ENCODE data around the gene SPAG9. TPM values are rescaled to one million over a fixed set of nuclear protein-coding genes. Genes with fewer than 3 reads are reported as not detected.
"Not testable (repeated sequence)": the region's sequence is repeated elsewhere in the genome, so short reads cannot be mapped to it uniquely, and the experiment has no call there.

The SPAG9 gene
- total RNA-seq, 2 experiments from 2014 or later: 48.0 to 88.2 TPM

DNA sequence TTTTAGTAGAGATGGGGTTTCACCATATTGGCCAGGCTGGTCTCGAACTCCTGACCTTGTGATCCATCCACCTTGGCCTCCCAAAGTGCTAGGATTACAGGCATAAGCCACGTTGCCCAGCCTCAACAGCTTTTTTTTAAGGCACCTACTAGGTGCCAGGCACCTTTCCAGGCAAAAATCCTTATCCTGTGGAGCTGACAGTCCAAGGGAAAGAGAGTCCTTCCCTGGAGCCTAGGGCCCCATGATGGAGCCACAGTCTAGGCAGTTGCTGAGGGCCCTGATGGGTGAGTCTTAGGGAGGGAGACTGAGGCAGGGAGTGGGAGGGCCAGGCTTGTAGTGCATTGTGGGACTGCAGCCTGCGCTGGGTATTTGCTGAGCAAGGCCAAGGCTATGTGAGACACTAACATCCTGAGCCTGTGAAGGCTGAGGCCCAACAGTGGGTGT is 174.9 kb downstream of the SPAG9 start:
- ChIA-PET POLR2A (interaction anchor here (2.5 kb wide), 1 partner anchor 79 kb away, joined by 16 read pairs; the partner anchor contains the start of gene TOB1), CTCF (interaction anchor here (0.6 to 2.3 kb wide), 4 partner anchors 10 to 829 kb away, joined by 3 to 12 read pairs (median 9); no protein-coding TSS in a partner anchor)
- Mint-ChIP-seq H3K4me1 (peaks cover 32% of the 10 kb centered on the region), H3K4me3 (no peak overlapping the region), H3K9me3 (ENCODE audit: low read depth) (no peaks in the 10 kb centered on the region), H3K27ac (no peak overlapping the region), H3K27me3 (no peaks in the 10 kb centered on the region), H3K36me3 (ENCODE audit: low read depth) (no peaks in the 10 kb centered on the region)
- no peak for ATAC-seq
- DNase-seq: no peak
- intact Hi-C loops (cut with DNase I, micrococcal nuclease): loop anchor here (2.0 to 10.0 kb wide), 5 partner anchors 27 to 401 kb away; partner anchors contain the start of genes SPATA20 (in 1 of the 2) and TOB1 (in 1 of the 2)

DNA sequence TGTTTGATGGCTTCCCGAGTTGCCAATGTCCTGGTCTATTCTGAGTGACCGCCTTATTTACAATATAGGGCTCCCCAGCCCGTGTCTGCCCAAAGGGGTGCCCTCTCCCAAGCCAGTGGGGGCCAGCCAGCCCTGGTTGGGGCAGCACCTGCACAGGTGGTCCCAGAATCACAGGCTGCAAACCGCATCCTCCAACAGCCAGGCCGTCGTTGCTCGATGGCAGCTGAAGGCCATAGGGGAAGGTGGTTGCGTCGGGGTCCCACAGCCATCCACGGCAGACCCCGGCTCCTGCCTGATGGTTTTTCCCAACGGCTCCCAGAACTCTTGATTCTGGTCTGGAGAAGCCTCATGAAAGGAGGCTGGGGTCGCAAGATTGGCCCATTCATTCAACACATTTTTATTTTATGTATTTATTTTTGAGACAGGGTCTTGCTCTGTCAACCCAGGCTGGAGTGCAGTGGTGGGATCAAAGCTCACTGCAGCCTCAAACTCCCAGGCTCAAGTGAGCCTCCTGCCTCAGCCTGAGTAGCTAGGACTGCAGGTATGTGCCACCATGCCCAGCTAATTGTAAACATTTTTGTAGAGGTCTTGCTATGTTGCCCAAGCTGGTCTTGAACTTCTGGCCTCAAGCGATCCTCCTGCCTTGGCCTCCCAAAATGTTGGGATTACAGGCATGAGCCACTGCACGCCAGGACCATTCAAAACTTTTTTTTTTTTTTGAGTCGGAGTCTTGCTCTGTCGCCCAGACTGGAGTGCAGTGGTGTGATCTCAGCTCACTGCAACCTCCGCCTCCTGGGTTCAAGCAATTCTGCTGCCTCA is 175.6 kb downstream of the SPAG9 start:
- POLR2A ChIA-PET: interaction anchor here (1.3 to 2.5 kb wide), 2 partner anchors 12 to 79 kb away, joined by 3 to 16 read pairs; partner anchors contain the start of gene TOB1
- no peaks in the 10 kb centered on the region for H3K9me3 Mint-ChIP-seq (ENCODE audit: low read depth)
- peaks cover 28% of the 10 kb centered on the region for H3K4me1 Mint-ChIP-seq
- peak overlapping the region; percentile 71 for H3K4me3 Mint-ChIP-seq
- H3K36me3 Mint-ChIP-seq (ENCODE audit: low read depth): no peaks in the 10 kb centered on the region
- no peaks in the 10 kb centered on the region for H3K27me3 Mint-ChIP-seq
- intact Hi-C loops (cut with DNase I, micrococcal nuclease): loop anchor here (1.0 to 10.0 kb wide), 6 partner anchors 26 to 400 kb away; partner anchors contain the start of genes TOB1 (in 2 of the 2) and SPATA20 (in 1 of the 2)
- ATAC-seq (no peak), DNase-seq (no peak)
- CTCF ChIA-PET: interaction anchor here (0.6 to 2.3 kb wide), 9 partner anchors 10 to 829 kb away, joined by 3 to 12 read pairs (median 4); partner anchors contain the start of gene ACSF2
- peak overlapping the region; percentile 55 for H3K27ac Mint-ChIP-seq

DNA sequence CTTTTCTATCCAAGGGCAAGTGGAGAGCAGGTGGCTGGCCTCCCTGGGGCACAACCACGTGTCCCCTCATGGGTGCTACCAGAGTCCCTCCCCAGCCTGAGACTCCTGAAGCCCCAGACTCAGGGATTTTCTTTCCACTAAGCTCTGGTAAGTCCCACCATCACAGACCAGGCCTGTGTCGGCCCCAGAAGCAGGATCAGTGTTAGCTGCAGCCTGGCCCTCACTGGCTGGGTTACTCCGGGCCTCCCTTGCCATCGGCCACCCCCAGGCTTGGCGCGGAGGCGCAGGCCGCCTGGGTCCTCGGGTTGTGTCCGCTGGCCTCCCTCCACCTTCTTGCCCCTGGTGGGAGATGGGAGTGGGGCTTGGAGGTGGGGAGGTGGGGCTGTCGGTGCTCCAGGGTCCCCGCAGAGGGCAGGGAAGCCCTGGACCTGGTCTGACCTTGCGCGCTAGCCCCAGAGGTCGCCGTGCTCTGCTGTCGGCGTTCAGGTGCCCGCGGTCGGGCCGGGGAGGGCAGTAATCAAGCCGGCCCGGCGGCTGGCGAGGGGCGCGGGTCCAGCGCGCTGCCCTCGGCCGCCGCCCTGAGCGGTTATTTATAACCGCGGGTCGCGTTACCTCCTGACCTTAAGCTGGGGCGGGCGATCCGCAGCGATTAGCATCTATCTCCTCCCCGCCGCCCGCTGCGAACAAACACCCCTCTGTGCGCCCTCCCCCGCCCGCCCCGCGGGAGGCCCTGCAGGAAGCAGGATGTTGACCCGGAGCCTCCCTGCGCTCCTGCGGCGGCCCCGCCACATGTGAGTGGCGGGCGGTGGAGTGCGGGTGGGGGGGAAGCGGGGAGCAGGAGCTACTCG is 176.4 kb downstream of the SPAG9 start:
- ChIA-PET POLR2A (interaction anchor here (0.7 to 2.5 kb wide), 3 partner anchors 13 to 228 kb away, joined by 3 to 16 read pairs (median 3); partner anchors contain the start of gene TOB1), CTCF (interaction anchor here (0.6 to 2.3 kb wide), 10 partner anchors 9 to 547 kb away, joined by 3 to 12 read pairs (median 4); partner anchors contain the start of gene ACSF2)
- DNase-seq (peak; percentile 88), ATAC-seq (peak; percentile 89)
- Mint-ChIP-seq H3K9me3 (ENCODE audit: low read depth) (no peaks in the 10 kb centered on the region), H3K27ac (peak overlapping the region; percentile 81), H3K36me3 (ENCODE audit: low read depth) (no peaks in the 10 kb centered on the region), H3K27me3 (no peaks in the 10 kb centered on the region), H3K4me1 (peaks cover 23% of the 10 kb centered on the region), H3K4me3 (peak overlapping the region; percentile 71)
- intact Hi-C loops (cut with DNase I, micrococcal nuclease): loop anchor here (1.0 to 10.0 kb wide), 5 partner anchors 25 to 399 kb away; partner anchors contain the start of genes TOB1 (in 2 of the 2) and SPATA20 (in 1 of the 2)

DNA sequence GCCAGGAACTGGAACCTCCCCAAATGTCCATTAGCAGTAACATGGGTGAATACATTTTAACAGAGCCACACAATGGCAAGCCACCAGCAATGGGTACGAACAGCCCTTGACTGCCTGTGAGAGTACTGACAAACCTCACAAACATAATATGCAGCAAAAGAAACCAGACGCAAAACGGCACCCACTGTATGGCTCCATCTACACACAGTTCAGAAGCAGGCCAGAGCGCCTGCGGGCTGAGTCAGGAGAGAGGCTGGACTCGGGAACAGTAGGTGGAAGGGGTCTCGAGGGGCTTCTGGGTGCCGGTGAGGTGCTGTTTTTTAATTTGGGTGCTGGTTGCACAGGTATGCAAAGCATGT is 177.1 kb downstream of the SPAG9 start:
- ChIA-PET POLR2A (interaction anchor here (0.7 to 2.5 kb wide), 2 partner anchors 77 to 228 kb away, joined by 3 to 16 read pairs; partner anchors contain the start of gene TOB1), CTCF (interaction anchor here (0.7 to 2.3 kb wide), 5 partner anchors 76 to 547 kb away, joined by 3 to 12 read pairs (median 4); no protein-coding TSS in a partner anchor)
- Mint-ChIP-seq H3K27me3 (no peaks in the 10 kb centered on the region), H3K27ac (peak overlapping the region; percentile 81), H3K36me3 (ENCODE audit: low read depth) (no peaks in the 10 kb centered on the region), H3K4me3 (peak overlapping the region; percentile 71), H3K4me1 (peaks cover 23% of the 10 kb centered on the region), H3K9me3 (ENCODE audit: low read depth) (no peaks in the 10 kb centered on the region)
- peak; percentile 7 for ATAC-seq
- intact Hi-C loops (cut with DNase I, micrococcal nuclease): loop anchor here in 1 of 2 experiments (10.0 kb wide), 1 partner anchor 399 kb away; the partner anchor contains the start of gene SPATA20
- DNase-seq: peak; percentile 25

DNA sequence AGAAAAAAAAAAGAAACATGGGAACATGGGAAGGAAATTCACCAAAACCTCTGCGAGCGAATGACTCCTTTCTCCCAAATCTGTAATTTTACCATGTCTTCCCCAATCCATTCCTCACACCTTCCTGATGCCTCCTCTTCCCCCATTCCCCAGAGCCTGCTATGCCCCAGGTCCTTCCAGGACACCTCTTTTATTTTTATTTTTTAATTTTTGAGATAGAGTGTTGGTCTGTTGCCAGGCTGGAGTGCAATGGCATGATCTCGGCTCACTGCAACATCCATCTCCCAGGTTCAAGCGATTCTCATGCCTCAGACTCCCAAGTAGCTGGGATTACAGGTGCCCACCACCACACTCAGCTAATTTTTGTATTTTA is 179.0 kb downstream of the SPAG9 start:
- ATAC-seq; POLR2A ChIA-PET; DNase-seq; H3K9me3 Mint-ChIP-seq (ENCODE audit: low read depth); H3K4me3 Mint-ChIP-seq; H3K27me3 Mint-ChIP-seq; H3K36me3 Mint-ChIP-seq (ENCODE audit: low read depth); H3K27ac Mint-ChIP-seq: not testable (repeated sequence)
- intact Hi-C loops (cut with DNase I, micrococcal nuclease): loop anchor here in 1 of 2 experiments (10.0 kb wide), 1 partner anchor 397 kb away; the partner anchor contains the start of gene SPATA20
- CTCF ChIA-PET: interaction anchor here (1.4 to 2.6 kb wide), 2 partner anchors 15 to 79 kb away, joined by 4 to 9 read pairs; no protein-coding TSS in a partner anchor
- peaks cover 22% of the 10 kb centered on the region for H3K4me1 Mint-ChIP-seq

DNA sequence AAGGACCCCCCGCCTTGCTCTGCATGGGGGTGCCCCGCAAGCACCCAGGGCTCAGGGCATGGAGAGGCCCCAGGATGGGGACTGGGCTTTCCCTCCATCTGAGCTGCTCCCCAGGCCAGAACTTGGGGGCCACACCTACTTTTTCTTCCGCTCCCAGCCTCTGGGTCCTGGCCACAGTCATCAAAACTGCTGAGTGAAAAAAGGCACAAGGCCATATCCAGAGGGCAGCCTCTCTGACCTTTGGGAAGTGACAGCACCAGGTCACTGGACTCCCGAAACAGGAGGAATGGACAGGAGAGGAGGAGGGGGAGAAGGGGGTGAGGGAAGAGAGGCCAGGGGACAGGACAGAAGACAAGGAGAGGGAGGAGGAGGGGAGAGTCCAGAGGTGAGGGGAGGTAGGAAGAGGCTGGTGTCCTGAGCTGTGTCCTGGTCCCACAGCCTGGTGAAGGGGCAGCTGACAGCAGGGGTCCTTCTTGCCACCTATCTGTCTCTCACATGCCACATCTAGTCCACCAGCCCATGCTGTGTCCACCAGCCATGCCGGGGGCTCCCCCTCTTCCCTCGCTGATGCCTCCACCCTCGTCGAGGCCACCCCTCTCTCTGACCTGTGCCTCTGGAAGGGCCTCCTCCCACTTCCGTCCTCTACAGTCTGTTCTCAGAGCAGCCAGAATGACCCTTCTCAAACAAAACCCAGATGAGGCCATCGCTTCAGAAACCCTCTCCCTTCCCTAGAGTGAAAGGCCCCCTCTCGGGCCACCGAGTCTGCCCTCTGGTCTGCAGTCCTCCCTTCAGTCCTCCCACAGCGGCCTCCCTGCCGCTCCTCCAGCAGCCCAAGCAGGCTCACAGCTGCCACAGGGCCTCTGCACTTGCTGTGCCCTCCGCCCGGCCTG is 180.6 kb downstream of the SPAG9 start:
- Mint-ChIP-seq H3K27me3 (no peaks in the 10 kb centered on the region), H3K4me1 (peaks cover 19% of the 10 kb centered on the region), H3K4me3 (no peak overlapping the region), H3K27ac (no peak overlapping the region), H3K9me3 (ENCODE audit: low read depth) (no peaks in the 10 kb centered on the region), H3K36me3 (ENCODE audit: low read depth) (no peaks in the 10 kb centered on the region)
- ChIA-PET CTCF (interaction anchor here (1.5 to 2.6 kb wide), 3 partner anchors 8 to 157 kb away, joined by 3 to 9 read pairs (median 3); no protein-coding TSS in a partner anchor), POLR2A (interaction anchor here (0.6 kb wide), 1 partner anchor 559 kb away, joined by 3 read pairs; no protein-coding TSS in a partner anchor)
- no peak for DNase-seq
- intact Hi-C loops (cut with DNase I, micrococcal nuclease): loop anchor here in 1 of 2 experiments (10.0 kb wide), 1 partner anchor 395 kb away; the partner anchor contains the start of gene SPATA20
- ATAC-seq: no peak

DNA sequence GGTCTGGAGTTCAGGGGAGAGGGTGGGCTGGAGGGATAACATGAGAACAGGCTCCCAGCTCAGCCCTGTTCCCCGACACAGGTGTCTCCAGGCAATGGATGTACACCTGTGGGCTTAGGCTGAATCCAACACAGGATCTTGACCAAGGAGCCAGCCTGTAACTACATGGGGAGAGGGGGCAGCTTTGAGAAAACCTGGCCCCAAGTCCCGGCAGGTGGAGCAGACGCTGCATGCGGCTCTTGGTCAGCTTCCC is 181.2 kb downstream of the SPAG9 start:
- Mint-ChIP-seq H3K27ac (no peak overlapping the region), H3K36me3 (ENCODE audit: low read depth) (no peaks in the 10 kb centered on the region), H3K27me3 (no peaks in the 10 kb centered on the region), H3K4me3 (no peak overlapping the region), H3K9me3 (ENCODE audit: low read depth) (no peaks in the 10 kb centered on the region), H3K4me1 (peaks cover 19% of the 10 kb centered on the region)
- CTCF ChIA-PET: interaction anchor here (0.5 to 2.6 kb wide), 3 partner anchors 9 to 113 kb away, joined by 3 to 9 read pairs (median 3); no protein-coding TSS in a partner anchor
- ATAC-seq: no peak
- no peak for DNase-seq
- intact Hi-C loops (cut with DNase I, micrococcal nuclease): no loop called here
- POLR2A ChIA-PET: no interaction called here

DNA sequence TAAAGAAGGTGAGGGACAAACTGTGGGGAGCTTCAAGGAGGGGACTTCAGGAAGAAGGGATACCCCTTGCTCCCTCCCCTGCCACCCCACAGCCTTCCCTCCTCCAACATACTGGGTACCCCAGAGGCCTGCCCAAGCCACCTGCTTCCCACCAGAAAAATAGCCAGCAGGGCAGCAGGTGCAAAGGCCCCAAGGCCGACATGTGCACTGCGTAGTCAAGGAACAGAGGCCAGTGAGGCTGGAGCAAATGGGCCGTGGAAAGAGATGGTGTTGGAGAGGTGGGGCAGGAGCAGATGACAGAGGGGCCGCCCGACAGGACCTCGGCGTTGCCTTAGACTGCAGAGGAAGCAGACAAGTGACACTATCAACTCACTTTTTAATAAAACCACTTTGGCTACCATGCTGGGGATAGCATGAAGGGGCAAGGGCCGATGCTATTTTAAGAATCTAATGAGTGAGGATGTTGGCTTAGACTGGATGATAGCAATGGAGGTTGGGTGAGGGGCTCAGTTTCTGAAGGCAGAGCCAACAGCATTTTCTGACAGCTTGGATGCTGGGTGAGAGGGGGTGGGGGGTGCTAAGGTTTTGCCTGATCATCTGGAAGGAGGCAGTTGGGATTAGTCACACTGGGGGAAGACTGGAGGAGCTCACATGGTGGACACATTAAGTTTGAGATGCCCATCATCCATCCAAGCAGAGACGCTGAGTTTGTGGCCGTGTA is 181.7 kb downstream of the SPAG9 start:
- no peak for DNase-seq
- peaks cover 19% of the 10 kb centered on the region for H3K4me1 Mint-ChIP-seq
- no peaks in the 10 kb centered on the region for H3K27me3 Mint-ChIP-seq
- H3K4me3 Mint-ChIP-seq: no peak overlapping the region
- intact Hi-C loops (cut with DNase I, micrococcal nuclease): no loop called here
- H3K27ac Mint-ChIP-seq: no peak overlapping the region
- no peaks in the 10 kb centered on the region for H3K36me3 Mint-ChIP-seq (ENCODE audit: low read depth)
- ATAC-seq: no peak
- ChIA-PET POLR2A (no interaction called here), CTCF (interaction anchor here (0.5 to 1.5 kb wide), 2 partner anchors 9 to 112 kb away, joined by 3 read pairs; no protein-coding TSS in a partner anchor)
- no peaks in the 10 kb centered on the region for H3K9me3 Mint-ChIP-seq (ENCODE audit: low read depth)

DNA sequence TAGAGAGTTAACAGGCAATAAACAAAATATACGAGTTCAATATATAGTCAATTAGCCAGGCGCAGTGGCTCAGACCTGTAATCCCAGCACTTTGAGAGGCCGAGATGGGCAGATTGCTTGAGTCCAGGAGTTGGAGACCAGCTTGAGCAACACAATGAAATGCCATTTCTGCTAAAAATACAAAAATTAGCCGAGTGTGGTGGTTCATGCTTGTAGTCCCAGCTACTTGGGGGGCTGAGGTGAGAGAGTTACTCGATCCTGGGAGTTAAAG is 184.7 kb downstream of the SPAG9 start:
- Mint-ChIP-seq H3K9me3 (ENCODE audit: low read depth) (no peaks in the 10 kb centered on the region), H3K4me3 (no peak overlapping the region), H3K36me3 (ENCODE audit: low read depth) (no peaks in the 10 kb centered on the region), H3K27ac (no peak overlapping the region), H3K4me1 (peaks cover 6% of the 10 kb centered on the region), H3K27me3 (no peaks in the 10 kb centered on the region)
- DNase-seq: no peak
- no peak for ATAC-seq
- intact Hi-C loops (cut with DNase I, micrococcal nuclease): no loop called here
- POLR2A ChIA-PET: interaction anchor here (0.7 kb wide), 1 partner anchor 70 kb away, joined by 3 read pairs; the partner anchor contains the start of gene TOB1
- CTCF ChIA-PET: interaction anchor here (0.9 to 1.0 kb wide), 2 partner anchors 9 to 21 kb away, joined by 3 to 6 read pairs; no protein-coding TSS in a partner anchor
